Activated naive CD8-positive, alpha-beta T cell treated with anti-CD3 and anti-CD28 coated beads for 36 hours (primary cell): ENCODE data around the gene ZNF280C. TPM values are rescaled to one million over a fixed set of nuclear protein-coding genes. Genes with fewer than 3 reads are reported as not detected.

Experiments
- DNase-seq: peaks from one replicate; pipeline ENCODE4 v3.0.0; 2021
- H3K27ac Mint-ChIP-seq: one replicate; pipeline ENCODE4 v1.8.0; 2022; ENCODE audit warnings: mild to moderate bottlenecking, moderate library complexity, mixed read lengths
- H3K27me3 Mint-ChIP-seq: one replicate; pipeline ENCODE4 v1.8.0; 2022; ENCODE audit warnings: mild to moderate bottlenecking, mixed read lengths
- H3K36me3 Mint-ChIP-seq: one replicate; pipeline ENCODE4 v1.8.0; 2021; ENCODE audit warnings: mild to moderate bottlenecking, mixed read lengths
- H3K4me1 Mint-ChIP-seq: one replicate; pipeline ENCODE4 v1.8.0; 2021; ENCODE audit warnings: mixed read lengths
- H3K4me3 Mint-ChIP-seq: one replicate; pipeline ENCODE4 v1.8.0; 2022; ENCODE audit warnings: mild to moderate bottlenecking, moderate library complexity, mixed read lengths
- H3K9me3 Mint-ChIP-seq: one replicate; pipeline ENCODE4 v1.8.0; 2022; ENCODE audit warnings: mixed read lengths
- total RNA-seq, 2 experiments: library from RNA; stranded (reverse); gene quantifications; one replicate each; pipeline ENCODE4 v1.2.3, GENCODE V29; 2021

ZNF280C gene
- total RNA-seq, 2 experiments from 2014 or later, result 5.8 to 6.5 TPM

DNA sequence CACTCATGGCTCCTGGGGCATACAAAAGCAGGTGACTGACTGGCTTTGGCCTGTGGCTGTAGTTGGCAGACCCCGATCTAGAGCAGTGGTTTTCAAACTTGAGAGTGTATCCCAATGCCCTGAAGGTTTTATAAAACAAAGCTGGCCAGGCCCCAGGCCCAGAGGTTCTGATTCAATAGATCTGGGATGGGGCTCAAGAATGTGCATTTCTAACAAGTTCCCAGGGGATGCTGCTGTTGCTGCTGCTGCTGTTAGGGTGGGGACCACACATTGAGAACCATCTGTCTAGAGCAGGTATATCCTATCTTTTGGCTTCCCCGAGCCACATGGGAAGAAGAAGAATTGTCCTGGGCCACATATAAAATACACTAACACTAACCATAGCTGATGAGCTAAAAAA lies 110.4 kb downstream of the ZNF280C start:
- H3K36me3 Mint-ChIP-seq, result peaks cover under 1% of the 10 kb centered on the region
- no peaks in the 10 kb centered on the region for H3K27me3 Mint-ChIP-seq
- H3K4me3 Mint-ChIP-seq, result no peak overlapping the region

DNA sequence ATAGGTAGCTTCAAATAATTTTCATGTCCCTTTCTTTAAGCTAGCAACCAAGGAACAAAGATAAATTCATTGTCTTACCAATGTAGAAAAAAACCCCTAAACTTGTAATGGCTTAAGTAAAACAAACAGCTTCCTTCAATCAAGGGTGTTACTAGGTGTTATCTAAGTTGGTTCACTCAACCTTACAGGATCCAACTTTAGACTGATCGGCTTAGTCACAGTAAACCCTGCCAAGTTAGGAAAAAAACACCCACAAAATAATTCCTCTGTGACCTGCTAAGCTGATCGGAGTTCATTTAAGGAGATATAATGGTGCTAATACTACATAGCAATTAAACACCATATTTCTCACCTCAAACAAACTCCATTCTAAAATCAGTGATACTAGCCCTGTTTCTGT lies 113.1 kb downstream of the ZNF280C start:
- DNase-seq, result no peak
- no peaks in the 10 kb centered on the region for H3K9me3 Mint-ChIP-seq
- no peaks in the 10 kb centered on the region for H3K27me3 Mint-ChIP-seq
- H3K4me3 Mint-ChIP-seq, result no peak overlapping the region
- no peaks in the 10 kb centered on the region for H3K36me3 Mint-ChIP-seq
- H3K27ac Mint-ChIP-seq, result no peak overlapping the region
- peaks cover 8% of the 10 kb centered on the region for H3K4me1 Mint-ChIP-seq

More for the DNA sequence above, 110.4 kb downstream of the ZNF280C start:
- Mint-ChIP-seq H3K4me1 (peaks cover 16% of the 10 kb centered on the region), H3K27ac (no peak overlapping the region), H3K9me3 (no peaks in the 10 kb centered on the region)
- no peak for DNase-seq

Other genes starting within 250 kb of the ZNF280C start
- gene ELF4, start 158.4 kb downstream of the ZNF280C start, total RNA-seq, result 10 to 100 TPM; 17.3 to 17.6 TPM
- gene AIFM1, start 103.1 kb downstream of the ZNF280C start, total RNA-seq, result 10 to 100 TPM; 60.1 to 62.7 TPM
- gene RAB33A, start 96.9 kb downstream of the ZNF280C start, total RNA-seq, result 10 to 100 TPM; 22.6 to 26.1 TPM
- gene SLC25A14, start 71.0 kb upstream of the ZNF280C start, total RNA-seq, result 10 to 100 TPM; 12.6 to 13.7 TPM
- gene GPR119, start 116.8 kb upstream of the ZNF280C start, total RNA-seq, result not detected
- 10 to 100 TPM; 28.4 TPM for gene RBMX2, start 133.1 kb upstream of the ZNF280C start, total RNA-seq